ENCODE measurements around the gene ANKMY1.

ANKMY1 gene

GRCh38 chr2:240582781-240583180, 25.0 kb upstream of the ANKMY1 start:
- peaks cover 53% of the 10 kb centered on the region for H3K79me2 ChIP-seq (ENCODE audit: insufficient read depth, low read length)
- H2AFZ ChIP-seq (ENCODE audit: low read depth, low read length, severe bottlenecking): no peak overlapping the region
- no peaks in the 10 kb centered on the region for H3K9me2 ChIP-seq (replicated peaks; ENCODE audit: insufficient read depth, low read length)
- H3K9ac ChIP-seq (ENCODE audit: low read length): no peak overlapping the region
- peaks cover 27% of the 10 kb centered on the region for H3F3A ChIP-seq (ENCODE audit: insufficient read depth)
- no peak overlapping the region for H3K27ac ChIP-seq (ENCODE audit: low read depth, low read length)
- H3K36me3 ChIP-seq (ENCODE audit: low read length): no peaks in the 10 kb centered on the region
- no peak overlapping the region for H3K4me3 ChIP-seq (ENCODE audit: insufficient read depth, low read length, poor library complexity, severe bottlenecking)
- peaks cover 6% of the 10 kb centered on the region; the same call in 1 of the 2 replicates for H4K20me1 ChIP-seq (ENCODE audit: low read depth, low read length)
- no peak overlapping the region for H3K4me2 ChIP-seq (ENCODE audit: low read depth, low read length, poor library complexity, severe bottlenecking)
- TF ChIP-seq EZH2phosphoT487 (conservative IDR thresholded peaks at IDR 0.05; ENCODE audit: low read length): no peak
- TF ChIP-seq, protein P1, sequence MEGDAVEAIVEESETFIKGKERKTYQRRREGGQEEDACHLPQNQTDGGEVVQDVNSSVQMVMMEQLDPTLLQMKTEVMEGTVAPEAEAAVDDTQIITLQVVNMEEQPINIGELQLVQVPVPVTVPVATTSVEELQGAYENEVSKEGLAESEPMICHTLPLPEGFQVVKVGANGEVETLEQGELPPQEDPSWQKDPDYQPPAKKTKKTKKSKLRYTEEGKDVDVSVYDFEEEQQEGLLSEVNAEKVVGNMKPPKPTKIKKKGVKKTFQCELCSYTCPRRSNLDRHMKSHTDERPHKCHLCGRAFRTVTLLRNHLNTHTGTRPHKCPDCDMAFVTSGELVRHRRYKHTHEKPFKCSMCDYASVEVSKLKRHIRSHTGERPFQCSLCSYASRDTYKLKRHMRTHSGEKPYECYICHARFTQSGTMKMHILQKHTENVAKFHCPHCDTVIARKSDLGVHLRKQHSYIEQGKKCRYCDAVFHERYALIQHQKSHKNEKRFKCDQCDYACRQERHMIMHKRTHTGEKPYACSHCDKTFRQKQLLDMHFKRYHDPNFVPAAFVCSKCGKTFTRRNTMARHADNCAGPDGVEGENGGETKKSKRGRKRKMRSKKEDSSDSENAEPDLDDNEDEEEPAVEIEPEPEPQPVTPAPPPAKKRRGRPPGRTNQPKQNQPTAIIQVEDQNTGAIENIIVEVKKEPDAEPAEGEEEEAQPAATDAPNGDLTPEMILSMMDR (IDR thresholded peaks at IDR 0.05; ENCODE audit: insufficient read depth, low read length, poor library complexity, severe bottlenecking): no peak
- no peaks in the 10 kb centered on the region for H3K27me3 ChIP-seq (ENCODE audit: low read length)
- no peaks in the 10 kb centered on the region for H3K9me3 ChIP-seq (ENCODE audit: insufficient read depth, low read length)

GRCh38 chr2:240581811-240582210, 24.0 kb upstream of the ANKMY1 start:
- Histone ChIP-seq H4K20me1 (ENCODE audit: low read depth, low read length) (no peaks in the 10 kb centered on the region; the same call in 1 of the 2 replicates), H3K36me3 (ENCODE audit: low read length) (no peaks in the 10 kb centered on the region), H2AFZ (ENCODE audit: low read depth, low read length, severe bottlenecking) (no peak overlapping the region), H3K9me2 (replicated peaks; ENCODE audit: insufficient read depth, low read length) (no peaks in the 10 kb centered on the region), H3K27ac (ENCODE audit: low read depth, low read length) (no peak overlapping the region), H3K79me2 (ENCODE audit: insufficient read depth, low read length) (peaks cover 46% of the 10 kb centered on the region), H3K4me3 (ENCODE audit: insufficient read depth, low read length, poor library complexity, severe bottlenecking) (no peak overlapping the region), H3K9ac (ENCODE audit: low read length) (no peak overlapping the region), H3K9me3 (ENCODE audit: insufficient read depth, low read length) (no peaks in the 10 kb centered on the region), H3K27me3 (ENCODE audit: low read length) (no peaks in the 10 kb centered on the region), H3K4me2 (ENCODE audit: low read depth, low read length, poor library complexity, severe bottlenecking) (no peak overlapping the region), H3F3A (ENCODE audit: insufficient read depth) (peaks cover 27% of the 10 kb centered on the region)
- TF ChIP-seq, protein P1 (IDR thresholded peaks at IDR 0.05; ENCODE audit: insufficient read depth, low read length, poor library complexity, severe bottlenecking): no peak
- no peak for TF ChIP-seq EZH2phosphoT487 (conservative IDR thresholded peaks at IDR 0.05; ENCODE audit: low read length)

- H3K4me2 ChIP-seq (ENCODE audit: low read depth, low read length, poor library complexity, severe bottlenecking): peak overlapping the region; percentile 2
- H3K9ac ChIP-seq (ENCODE audit: low read length): 0 out of 2 replicates have a peak overlapping the region, but pooled peaks have one; percentile 20
- peak overlapping the region; percentile 61 for H3K27ac ChIP-seq (ENCODE audit: low read depth, low read length)
- H3K4me3 ChIP-seq (ENCODE audit: insufficient read depth, low read length, poor library complexity, severe bottlenecking): no peak overlapping the region
- TF ChIP-seq, protein P1 (IDR thresholded peaks at IDR 0.05; ENCODE audit: insufficient read depth, low read length, poor library complexity, severe bottlenecking): peak; percentile 44
- no peak for TF ChIP-seq EZH2phosphoT487 (conservative IDR thresholded peaks at IDR 0.05; ENCODE audit: low read length)
- H3K9me2 ChIP-seq (replicated peaks; ENCODE audit: insufficient read depth, low read length): no peaks in the 10 kb centered on the region
- peaks cover 40% of the 10 kb centered on the region for H3K79me2 ChIP-seq (ENCODE audit: insufficient read depth, low read length)
- H3F3A ChIP-seq (ENCODE audit: insufficient read depth): peaks cover 19% of the 10 kb centered on the region
- H3K9me3 ChIP-seq (ENCODE audit: insufficient read depth, low read length): no peaks in the 10 kb centered on the region
- no peaks in the 10 kb centered on the region; the same call in 1 of the 2 replicates for H4K20me1 ChIP-seq (ENCODE audit: low read depth, low read length)
- H2AFZ ChIP-seq (ENCODE audit: low read depth, low read length, severe bottlenecking): no peak overlapping the region
- no peaks in the 10 kb centered on the region for H3K27me3 ChIP-seq (ENCODE audit: low read length)
- H3K36me3 ChIP-seq (ENCODE audit: low read length): no peaks in the 10 kb centered on the region
Measured at GRCh38 chr2:240579771-240580614, 22.2 kb upstream of the ANKMY1 start.

Measured in SU-DHL-6 (cell line).